HG03565 (cell line): ENCODE data around the gene CCL20.

Experiments used
- ATAC-seq: cut with Tn5 transposase; IDR thresholded peaks from one replicate; pipeline ENCODE4 v1.9.1; 2021; ENCODE audit warnings: mild to moderate bottlenecking, moderate library complexity; ENCODE audit not compliant: unreplicated experiment

CCL20 gene

DNA sequence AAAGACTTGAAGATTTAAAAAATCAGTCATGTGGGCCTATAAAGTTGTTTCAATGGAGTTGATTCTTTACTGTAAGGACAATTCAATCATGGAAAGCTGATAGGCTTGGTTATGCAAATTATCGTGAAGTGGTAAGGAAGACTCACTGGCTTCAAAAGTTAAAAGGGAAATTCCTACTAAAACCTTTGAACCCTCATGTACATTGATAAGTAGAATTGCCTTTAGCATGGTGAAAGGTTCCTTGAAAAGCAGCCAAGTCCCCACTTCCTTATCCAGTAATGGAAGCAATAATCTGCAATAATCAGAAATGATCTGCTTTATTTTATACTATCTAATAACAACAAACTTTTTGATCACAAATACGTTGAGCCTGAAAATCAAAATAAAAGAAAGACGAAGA, 14.4 kb upstream of the CCL20 start:
- ATAC-seq = no peak

DNA sequence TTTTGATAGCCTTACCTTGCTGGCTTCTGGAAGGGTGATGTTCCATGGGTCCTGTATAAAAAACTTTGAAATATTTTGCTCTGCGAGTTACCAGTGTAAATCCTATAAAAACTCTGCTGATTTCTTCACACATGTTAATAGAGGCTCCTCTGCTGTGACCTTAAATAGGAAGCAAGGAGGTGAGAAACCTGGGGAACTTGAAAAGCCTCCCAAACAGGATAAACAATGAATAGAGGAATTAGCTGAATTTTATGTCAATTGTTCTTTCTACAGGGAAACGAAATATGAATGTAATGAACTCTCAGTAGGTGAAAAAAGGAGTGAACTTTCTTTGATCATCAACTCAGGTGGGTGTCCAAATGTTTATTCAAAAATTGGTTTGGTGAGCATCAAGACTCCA, 10.8 kb upstream of the CCL20 start:
- no peak for ATAC-seq

GRCh38 chr2:227804975-227805374, 8.7 kb upstream of the CCL20 start:
- ATAC-seq = no peak

- ATAC-seq = no peak
Measured at GRCh38 chr2:227805578-227805977, 8.1 kb upstream of the CCL20 start.

- no peak for ATAC-seq
Measured at GRCh38 chr2:227808936-227809335, 4.7 kb upstream of the CCL20 start.

GRCh38 chr2:227812001-227812400, 1.6 kb upstream of the CCL20 start:
- ATAC-seq = no peak

DNA sequence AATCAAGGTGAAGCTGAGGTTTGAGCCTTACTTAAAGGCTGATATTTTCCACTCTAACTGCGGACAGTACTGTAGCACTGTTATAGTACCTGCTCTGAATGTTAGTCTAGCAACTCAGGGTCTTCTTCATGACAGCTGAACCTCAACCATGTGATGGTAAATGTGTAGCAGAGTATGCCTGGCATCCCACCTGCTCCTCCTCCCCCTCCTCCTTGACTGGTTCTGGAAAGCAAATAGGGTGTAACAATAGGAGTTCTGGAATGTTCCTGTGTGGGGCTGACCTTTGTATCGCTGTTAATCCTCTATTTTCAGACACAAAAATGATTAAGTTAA, 447 bp upstream of the CCL20 start:
- no peak for ATAC-seq

DNA sequence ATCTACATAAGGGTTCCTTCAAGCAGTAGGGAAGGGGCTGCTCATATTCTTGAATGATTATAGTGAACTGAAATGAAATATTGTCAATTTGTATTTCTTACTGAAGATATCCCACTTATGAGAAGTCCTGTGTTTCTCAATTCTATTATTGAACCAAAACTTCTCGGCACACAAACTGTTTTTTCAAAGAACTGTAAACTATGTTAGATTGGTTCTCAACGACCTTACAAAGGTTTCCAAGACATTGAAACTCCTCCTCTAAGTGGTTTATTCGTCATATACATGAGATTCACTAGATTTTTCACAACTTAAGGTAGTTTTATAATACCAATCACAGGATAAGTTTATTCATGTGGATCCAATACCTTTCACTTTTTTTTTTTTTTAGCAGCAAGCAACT, 1.4 kb downstream of the CCL20 start:
- no peak for ATAC-seq

DNA sequence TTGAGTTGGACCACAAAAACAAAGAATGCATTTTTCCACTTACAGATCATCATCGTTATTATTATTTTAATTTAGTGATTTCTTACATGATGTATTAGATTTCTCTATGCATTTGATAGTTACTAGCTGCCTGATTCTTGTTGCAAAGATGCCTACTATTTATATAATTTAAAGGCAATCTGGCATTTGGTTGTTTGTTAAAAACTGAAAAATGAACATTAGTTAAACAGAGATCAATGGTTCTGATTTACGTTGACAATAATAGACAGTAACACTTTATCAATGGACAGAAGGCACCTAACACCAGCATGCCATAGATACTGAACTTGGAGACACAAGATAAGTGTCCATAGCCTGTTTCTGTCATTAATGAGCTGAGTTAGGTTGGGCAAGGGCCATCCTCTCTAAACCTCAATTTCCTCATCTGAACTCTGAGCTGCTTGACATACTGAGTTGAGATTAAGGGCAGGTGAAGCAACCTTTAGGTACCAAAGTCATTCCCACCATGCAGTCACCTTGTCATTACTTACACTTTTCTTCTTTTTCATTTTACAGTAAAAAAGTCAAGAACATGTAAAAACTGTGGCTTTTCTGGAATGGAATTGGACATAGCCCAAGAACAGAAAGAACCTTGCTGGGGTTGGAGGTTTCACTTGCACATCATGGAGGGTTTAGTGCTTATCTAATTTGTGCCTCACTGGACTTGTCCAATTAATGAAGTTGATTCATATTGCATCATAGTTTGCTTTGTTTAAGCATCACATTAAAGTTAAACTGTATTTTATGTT, 3.1 kb downstream of the CCL20 start:
- no peak for ATAC-seq

- no peak for ATAC-seq
Measured at GRCh38 chr2:227817336-227817735, 3.7 kb downstream of the CCL20 start.

GRCh38 chr2:227817850-227818674, 4.4 kb downstream of the CCL20 start:
- ATAC-seq = peak; percentile 55

DNA sequence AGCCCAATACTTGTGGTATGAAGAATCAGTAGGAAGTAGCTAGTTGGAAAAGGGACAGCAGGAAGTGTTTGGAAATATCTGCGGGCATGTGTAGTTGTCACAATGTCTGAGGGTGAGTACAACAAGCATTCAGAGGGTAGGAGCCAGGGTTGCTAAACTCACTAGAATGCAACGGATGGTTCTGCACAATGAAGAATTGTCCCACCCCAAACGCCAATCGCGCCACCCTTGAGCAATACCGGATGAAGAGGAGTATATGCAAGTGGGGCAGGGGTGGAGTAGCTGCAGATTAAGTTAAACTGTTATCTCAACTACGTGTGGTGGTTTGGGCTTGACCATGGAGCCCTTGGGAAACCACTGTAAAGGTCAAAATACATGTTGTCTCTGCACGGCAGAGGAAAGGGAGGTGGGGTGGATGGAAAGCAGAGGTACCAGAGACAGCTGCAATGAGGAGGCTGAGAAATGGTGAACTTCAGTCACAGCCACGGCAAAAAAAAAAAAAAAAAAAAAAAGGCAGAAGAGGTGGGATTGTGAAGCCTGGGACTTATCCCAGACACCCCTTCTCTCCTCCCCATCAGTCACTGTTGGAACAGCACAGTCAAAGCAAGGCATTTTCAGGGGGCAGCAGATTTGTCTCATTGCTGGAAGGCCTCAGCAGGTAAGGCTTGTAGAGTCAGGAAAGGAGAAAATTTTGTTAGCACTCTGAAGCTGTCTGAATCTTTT, 5.2 kb downstream of the CCL20 start:
- ATAC-seq = no peak

GRCh38 chr2:227819398-227819697, 5.7 kb downstream of the CCL20 start:
- ATAC-seq = no peak

- ATAC-seq = no peak
Measured at GRCh38 chr2:227821043-227821942, 7.7 kb downstream of the CCL20 start.

DNA sequence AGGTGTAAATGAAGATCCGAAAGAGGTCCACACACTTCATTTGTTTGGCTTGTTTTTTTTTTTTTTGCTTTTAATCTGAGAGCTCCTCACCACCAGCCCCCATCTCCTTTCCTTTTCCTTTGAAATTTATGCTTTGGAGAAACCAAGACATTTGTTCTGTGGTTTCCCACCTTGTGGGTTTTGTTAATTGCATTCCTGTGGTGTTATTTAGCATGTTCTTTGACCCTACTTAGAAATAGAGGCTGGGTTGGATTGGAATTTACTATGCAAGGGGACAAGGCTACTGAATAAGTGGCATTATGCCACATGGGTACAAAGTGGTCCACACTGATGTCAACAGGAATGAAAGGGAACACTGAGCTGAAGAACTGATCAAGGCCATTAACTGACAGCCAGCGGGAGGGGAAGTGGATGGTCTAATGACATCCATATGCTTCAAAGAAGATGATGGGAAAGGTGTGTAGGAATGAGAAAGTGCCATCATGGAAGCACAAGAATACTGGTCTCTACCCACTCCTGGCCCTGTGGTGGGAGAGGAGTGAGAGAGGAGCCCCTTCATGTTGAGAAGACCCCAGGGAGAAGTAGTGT, 8.9 kb downstream of the CCL20 start:
- no peak for ATAC-seq

DNA sequence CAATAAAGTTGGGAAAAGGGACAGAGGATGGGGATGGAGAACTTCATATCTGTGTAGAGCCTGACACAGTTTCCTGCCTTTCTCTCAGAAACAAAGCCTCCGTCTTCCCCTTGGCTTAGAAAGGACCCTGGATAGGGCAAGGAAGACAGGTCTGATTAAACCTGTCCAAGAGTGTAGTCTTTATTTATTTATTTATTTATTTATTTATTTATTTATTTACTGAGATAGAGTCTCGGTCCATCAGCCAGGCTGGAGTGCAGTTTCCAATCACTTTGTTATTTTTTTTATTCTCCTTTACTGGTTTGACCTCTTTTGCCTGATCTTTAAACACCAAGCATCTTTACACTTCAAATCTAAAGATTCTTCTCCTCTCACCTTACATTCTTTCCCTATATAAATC, 10.3 kb downstream of the CCL20 start:
- no peak for ATAC-seq

DNA sequence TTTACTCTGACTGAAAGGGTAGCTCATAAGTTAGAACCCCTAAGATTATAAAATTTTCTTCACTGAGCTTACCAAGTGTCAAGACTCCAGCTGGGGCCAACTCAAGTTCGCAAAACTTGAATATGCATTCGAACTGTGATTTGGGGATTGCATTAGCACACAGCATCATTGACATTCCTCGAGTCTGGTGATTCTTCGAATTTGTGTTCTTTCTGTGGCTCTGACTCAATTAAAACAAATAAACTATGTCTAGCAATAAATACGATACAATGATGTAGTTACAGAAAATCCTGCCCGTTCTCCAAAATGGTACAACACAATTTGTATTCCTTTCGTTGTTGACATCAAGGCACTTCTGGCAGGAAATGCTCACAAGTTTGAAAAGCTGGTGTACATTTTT, 11.1 kb downstream of the CCL20 start:
- ATAC-seq = no peak

DNA sequence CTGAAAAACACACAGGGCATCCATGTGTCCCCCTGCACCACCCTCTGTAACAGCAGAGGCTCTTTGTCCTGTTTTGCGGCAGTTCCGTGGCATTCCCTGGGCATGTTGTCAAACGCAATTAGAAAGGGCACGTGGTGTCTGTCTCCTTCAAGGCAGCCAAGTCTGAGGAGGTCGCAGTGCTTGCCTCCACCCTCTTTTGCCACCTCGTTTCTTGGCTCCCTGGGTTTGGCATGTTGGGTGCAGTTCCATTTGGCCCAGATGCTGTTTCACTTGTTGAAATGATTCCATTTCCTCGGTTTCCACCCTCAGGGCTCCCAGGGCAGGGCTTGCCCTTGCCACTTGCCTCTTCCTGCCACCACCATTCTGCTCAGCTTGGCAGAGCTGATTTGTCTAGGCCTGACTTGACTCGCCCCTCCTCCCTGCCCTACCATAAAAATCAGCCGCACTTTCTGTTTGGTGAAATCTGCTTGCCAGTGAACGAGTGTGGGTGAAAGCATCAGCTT, 12.4 kb downstream of the CCL20 start:
- no peak for ATAC-seq

- no peak for ATAC-seq
Measured at GRCh38 chr2:227826563-227826962, 12.9 kb downstream of the CCL20 start.

GRCh38 chr2:227827143-227827542, 13.5 kb downstream of the CCL20 start:
- no peak for ATAC-seq
